ENCODE data around the gene TAB3. TPM values are rescaled to one million over a fixed set of nuclear protein-coding genes. Genes with fewer than 3 reads are reported as not detected.

TAB3 gene, protein sequence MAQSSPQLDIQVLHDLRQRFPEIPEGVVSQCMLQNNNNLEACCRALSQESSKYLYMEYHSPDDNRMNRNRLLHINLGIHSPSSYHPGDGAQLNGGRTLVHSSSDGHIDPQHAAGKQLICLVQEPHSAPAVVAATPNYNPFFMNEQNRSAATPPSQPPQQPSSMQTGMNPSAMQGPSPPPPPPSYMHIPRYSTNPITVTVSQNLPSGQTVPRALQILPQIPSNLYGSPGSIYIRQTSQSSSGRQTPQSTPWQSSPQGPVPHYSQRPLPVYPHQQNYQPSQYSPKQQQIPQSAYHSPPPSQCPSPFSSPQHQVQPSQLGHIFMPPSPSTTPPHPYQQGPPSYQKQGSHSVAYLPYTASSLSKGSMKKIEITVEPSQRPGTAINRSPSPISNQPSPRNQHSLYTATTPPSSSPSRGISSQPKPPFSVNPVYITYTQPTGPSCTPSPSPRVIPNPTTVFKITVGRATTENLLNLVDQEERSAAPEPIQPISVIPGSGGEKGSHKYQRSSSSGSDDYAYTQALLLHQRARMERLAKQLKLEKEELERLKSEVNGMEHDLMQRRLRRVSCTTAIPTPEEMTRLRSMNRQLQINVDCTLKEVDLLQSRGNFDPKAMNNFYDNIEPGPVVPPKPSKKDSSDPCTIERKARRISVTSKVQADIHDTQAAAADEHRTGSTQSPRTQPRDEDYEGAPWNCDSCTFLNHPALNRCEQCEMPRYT
- total RNA-seq: 29.4 and 31.5 TPM in 2 replicates

DNA sequence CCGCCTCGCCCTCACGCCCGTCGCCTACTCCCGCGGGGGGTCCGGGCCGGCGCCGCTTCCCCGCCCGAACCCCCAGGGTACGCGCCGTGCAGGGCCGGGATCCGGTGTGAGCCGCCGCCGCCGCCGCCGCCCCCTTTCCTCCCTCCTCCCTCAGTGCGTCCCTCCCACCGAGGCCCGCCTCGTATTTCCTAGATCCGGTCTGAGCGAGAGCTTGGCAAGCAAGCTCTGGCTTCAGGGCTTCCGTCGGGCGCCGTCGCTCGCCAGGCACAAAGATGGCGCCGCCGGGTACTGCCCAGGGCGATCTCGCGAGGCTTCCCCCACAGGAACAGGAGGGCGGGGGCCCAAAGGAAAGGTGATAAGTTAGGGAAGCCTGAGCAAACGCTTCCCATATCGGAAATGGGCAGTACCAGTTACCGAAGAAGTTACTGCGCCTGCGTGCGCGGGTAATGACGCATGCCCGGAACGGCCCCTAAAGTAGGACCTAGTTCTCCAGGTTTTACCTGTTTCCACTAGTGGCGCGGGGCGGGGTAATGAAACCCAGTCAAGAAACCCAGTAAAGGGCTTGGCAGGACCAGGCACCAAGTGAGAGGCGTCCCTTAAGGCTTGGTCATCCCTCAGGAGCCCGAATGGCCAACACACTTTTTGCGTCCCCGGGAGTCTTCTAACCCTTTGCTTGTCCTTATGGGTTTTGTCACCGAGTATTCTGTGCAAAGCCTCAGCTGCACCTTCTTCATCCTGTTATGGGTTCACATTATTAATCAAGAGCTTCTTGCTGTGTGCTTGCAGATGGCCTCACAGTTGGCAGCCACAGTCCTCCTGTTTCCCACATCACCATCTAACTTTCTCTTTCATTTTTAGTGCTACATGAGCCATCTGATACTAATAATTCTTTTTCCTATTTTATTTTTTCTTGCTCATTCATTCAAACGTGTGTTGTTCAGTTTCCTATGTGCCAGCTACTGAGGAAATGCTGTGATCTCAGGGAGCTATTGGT lies at the start of gene TAB3:
Gene TAB3, minus strand, starts transcription at position 108 of the 994 bp plus-strand sequence. CDS start 29,666 bp downstream, outside the sequence.

Other genes starting within 250 kb of the TAB3 start
- 3.6 and 4.3 TPM in 2 replicates for gene GK, start 235.8 kb downstream of the TAB3 start, total RNA-seq
- gene FTHL17, start 182.8 kb upstream of the TAB3 start, total RNA-seq: not detected in 2 replicates

Data from airway epithelial cell (primary cell).